ENCODE data around the gene PDE6C.

Gene PDE6C

DNA sequence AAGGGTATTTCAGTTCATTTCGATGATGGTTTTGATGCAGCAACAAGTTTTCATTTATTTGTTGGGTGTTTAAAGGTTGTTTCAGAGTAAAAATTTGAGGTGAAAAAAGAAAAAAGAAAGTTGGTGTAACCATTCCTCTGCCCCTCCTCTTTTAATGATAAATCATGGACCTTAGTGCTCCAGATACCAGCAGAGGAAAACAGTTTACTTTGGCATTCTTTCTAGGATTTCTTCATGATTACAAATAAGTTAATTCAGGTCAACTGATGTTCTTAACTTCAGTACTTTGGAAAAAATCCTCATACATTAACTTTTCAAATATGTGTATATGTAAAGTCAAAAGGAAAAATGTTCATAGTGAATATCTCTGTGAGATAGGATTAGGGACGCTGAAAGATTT lies 9.3 kb upstream of the PDE6C start:
- no peak overlapping the region for H3K4me3 ChIP-seq (replicated peaks in 1 of 2; ENCODE audit: low read depth in 2 of 2, low read length in 2 of 2)
- TF ChIP-seq, protein P1, sequence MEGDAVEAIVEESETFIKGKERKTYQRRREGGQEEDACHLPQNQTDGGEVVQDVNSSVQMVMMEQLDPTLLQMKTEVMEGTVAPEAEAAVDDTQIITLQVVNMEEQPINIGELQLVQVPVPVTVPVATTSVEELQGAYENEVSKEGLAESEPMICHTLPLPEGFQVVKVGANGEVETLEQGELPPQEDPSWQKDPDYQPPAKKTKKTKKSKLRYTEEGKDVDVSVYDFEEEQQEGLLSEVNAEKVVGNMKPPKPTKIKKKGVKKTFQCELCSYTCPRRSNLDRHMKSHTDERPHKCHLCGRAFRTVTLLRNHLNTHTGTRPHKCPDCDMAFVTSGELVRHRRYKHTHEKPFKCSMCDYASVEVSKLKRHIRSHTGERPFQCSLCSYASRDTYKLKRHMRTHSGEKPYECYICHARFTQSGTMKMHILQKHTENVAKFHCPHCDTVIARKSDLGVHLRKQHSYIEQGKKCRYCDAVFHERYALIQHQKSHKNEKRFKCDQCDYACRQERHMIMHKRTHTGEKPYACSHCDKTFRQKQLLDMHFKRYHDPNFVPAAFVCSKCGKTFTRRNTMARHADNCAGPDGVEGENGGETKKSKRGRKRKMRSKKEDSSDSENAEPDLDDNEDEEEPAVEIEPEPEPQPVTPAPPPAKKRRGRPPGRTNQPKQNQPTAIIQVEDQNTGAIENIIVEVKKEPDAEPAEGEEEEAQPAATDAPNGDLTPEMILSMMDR (IDR thresholded peaks at IDR 0.05; ENCODE audit: low read depth, low read length) = no peak
- no peak for DNase-seq (ENCODE audit: low read depth in 2 of 2)

DNA sequence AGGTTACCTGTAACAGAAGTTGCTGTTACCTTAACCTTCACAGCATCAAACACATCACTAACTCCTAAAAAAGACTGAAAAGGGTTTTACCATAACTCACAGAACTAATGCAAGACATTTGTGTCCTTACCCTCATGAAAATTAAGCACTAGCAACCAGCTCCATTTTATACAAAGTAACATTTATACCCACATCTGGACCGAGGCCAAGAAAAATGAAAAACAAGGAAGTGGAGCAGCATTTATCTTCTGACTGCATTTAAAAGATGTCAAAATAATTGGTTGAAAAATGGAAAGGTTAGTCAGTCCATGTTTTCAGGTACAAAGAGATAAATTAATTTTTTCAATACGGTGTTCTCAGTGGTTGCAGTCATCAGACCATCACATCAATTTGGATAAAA lies 8.2 kb upstream of the PDE6C start:
- H3K4me3 ChIP-seq (replicated peaks in 1 of 2; ENCODE audit: low read depth in 2 of 2, low read length in 2 of 2) = no peak overlapping the region
- TF ChIP-seq, protein P1 (IDR thresholded peaks at IDR 0.05; ENCODE audit: low read depth, low read length) = no peak
- no peak for DNase-seq (ENCODE audit: low read depth in 2 of 2)

DNA sequence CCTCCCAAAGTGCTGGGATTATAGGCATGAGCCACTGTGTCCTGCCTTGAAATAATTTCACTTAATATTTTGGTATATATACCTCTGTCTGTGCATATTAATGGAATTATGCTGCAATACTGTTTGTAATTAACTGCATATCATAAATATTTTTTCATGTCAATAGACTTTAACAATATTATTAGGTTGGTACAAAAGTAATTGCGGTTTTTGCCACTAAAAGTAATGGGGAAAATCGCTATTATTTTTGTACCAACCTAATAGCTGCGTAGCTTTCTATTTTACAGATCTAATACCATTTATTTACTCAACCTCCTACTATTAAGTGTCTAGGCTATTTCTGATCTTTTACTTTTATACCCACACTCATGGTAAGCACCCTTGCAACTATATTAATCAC lies 3.9 kb upstream of the PDE6C start:
- DNase-seq (ENCODE audit: low read depth in 2 of 2) = no peak
- TF ChIP-seq, protein P1 (IDR thresholded peaks at IDR 0.05; ENCODE audit: low read depth, low read length) = no peak
- H3K4me3 ChIP-seq (replicated peaks in 1 of 2; ENCODE audit: low read depth in 2 of 2, low read length in 2 of 2) = no peak overlapping the region

DNA sequence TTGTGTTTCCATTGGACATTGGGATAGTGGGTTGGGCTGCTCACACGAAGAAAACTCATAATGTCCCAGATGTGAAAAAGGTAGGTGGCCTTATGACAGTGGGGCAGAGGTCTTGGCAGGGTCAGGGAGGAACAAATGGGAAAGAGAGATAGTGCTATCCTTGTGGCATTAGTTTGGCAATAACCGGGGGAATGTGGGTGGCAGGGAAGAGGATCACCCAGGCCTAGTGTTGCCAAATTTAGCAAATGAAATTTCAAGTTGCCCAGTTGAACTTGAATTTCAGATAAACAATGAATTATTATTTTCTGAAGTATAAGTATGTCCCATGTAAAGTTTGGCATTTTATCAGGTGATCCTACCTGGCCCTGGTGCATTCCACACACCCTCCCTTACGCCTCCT lies 789 bp downstream of the PDE6C start:
- H3K4me3 ChIP-seq (replicated peaks in 1 of 2; ENCODE audit: low read depth in 2 of 2, low read length in 2 of 2) = no peak overlapping the region
- TF ChIP-seq, protein P1 (IDR thresholded peaks at IDR 0.05; ENCODE audit: low read depth, low read length) = no peak
- no peak for DNase-seq (ENCODE audit: low read depth in 2 of 2)

DNA sequence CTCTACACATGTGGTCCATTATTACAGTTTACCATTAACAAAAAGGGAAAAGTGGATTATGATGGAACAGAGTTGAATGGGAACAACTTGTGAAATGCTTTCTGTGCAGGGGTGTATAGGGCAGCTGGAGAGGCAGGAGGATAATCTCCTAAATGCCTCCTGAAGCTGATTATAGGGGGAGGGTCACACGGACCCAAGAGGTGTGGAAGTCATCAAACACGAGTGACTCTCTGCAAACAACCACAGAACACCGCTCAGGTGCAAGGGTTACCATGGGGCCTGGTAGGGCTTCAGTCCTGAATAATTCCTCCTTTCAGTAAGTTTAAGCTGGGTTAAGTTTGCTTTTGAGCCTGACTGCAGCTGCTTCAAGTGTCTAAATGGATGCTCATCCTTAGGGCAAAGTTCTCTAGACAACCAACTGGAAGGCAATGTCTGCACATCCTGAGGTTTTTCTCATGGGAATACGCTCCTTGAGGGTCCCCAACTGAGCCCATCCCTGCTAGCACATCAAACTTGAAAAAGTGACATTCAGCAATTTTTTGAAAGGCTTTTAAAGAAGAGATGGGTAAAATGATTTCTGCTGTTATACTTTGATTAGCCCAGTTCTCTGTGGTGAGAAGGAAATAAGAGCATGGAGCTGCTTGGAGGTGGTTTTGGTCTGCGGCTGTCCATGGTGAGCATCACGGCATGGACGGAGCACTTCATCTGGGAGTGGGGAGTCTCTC lies 1.9 kb downstream of the PDE6C start:
- no peak for DNase-seq (ENCODE audit: low read depth in 2 of 2)
- TF ChIP-seq, protein P1 (IDR thresholded peaks at IDR 0.05; ENCODE audit: low read depth, low read length) = no peak

DNA sequence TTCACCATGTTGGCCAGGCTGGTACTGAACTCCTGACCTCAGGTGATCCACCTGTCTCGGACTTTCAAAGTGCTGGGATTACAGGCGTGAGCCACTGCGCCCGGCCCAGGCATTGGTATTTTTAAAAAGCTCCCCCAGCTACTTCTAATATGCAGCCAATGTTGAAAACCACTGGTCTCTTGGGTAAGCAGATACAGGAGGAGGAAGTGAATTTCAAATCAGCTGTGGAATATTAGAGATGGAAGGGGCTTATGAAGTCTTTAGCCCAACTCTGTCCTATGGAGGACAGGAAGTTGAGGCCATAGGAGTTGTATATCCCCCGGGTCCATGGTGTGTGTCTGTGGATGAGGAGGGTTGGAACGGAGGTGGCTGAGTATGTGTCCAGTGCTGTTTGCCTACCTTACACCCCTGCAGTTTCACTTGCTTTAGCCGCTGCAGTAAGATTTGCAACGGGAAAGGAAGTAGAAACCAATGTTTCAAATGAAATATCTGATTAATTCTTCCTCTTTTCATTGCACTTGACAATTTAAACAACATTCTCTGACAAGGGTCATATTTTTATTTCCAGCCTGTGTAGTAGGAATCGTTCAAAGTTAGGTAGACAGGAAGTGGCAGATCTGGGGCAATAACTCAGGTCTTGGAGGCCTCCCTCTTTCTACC lies 3.4 kb downstream of the PDE6C start:
- no peak for DNase-seq (ENCODE audit: low read depth in 2 of 2)
- TF ChIP-seq, protein P1 (IDR thresholded peaks at IDR 0.05; ENCODE audit: low read depth, low read length) = no peak
- H3K4me3 ChIP-seq (replicated peaks in 1 of 2; ENCODE audit: low read depth in 2 of 2, low read length in 2 of 2) = no peak overlapping the region

More for the DNA sequence above, 1.9 kb downstream of the PDE6C start:
- no peak overlapping the region for H3K4me3 ChIP-seq (replicated peaks in 1 of 2; ENCODE audit: low read depth in 2 of 2, low read length in 2 of 2)

All from cardiac fibroblast (primary cell).